GDM1 (cell line): ENCODE data around the gene FURIN.
"Not testable (repeated sequence)": the region's sequence is repeated elsewhere in the genome, so short reads cannot be mapped to it uniquely, and the experiment has no call there.

Experiments
- DNase-seq: peaks from one replicate; lab custom pipeline; 2025; lab: John Stamatoyannopoulos, UW

Gene FURIN

GRCh38 chr15:90915216-90915807 lies 46.9 kb downstream of the FURIN start:
- DNase-seq, result no peak

- DNase-seq, result peak; percentile 82
These were observed 47.5 kb downstream of the FURIN start for GRCh38 chr15:90915808-90916440.

GRCh38 chr15:90916461-90916860 lies 48.1 kb downstream of the FURIN start:
- no peak for DNase-seq

- DNase-seq, result no peak
These were observed 49.2 kb downstream of the FURIN start for GRCh38 chr15:90917569-90917968.

GRCh38 chr15:90918034-90918788 lies 49.8 kb downstream of the FURIN start:
- DNase-seq, result no peak

GRCh38 chr15:90918835-90919234 lies 50.4 kb downstream of the FURIN start:
- no peak for DNase-seq

DNA sequence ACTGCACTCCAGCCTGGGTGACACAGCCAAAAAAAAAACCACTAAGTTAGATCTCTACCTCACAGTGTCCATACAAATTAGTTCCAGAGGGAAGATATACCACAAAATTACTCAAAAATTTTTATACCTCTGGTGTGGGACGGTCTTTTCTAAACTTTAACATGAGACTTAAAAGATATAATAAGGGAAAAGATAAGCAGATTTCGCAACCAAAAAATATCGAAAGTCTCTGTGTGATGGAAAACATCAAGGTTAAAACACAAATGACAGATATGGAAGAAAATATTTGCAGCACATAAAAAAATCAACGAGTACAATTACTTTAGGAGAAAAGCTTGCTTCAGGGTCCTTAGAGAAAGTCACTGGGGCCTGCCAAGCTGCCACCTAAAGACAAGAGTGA lies 53.5 kb downstream of the FURIN start:
- DNase-seq, result no peak

DNA sequence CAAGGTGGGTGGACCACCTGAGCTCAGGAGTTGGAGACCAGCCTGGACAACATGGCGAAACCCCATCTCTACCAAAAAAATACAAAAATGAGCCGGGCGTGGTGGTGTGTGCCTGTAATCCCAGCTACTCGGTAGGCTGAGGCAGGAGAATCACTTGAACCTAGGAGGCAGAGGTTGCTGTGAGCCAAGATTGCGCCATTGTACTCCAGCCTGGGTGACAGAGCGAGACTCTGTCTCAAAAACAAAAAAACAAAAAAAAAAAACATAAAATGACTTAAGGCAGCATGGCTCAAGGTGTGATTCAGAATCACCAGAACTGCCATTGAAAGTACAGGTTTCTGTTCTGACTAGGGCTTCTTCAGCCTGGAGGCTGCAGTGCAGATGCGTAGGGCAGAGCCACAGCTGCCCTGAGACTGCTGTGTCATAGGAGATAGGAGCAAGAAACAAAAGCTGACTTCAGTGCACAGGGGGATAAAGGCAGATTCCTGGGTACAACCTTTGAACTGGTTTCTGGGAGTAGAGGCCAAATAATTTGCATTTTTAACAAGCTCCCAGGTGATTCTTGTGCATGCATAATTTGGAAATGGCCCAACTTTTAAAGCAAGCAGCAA lies 54.4 kb downstream of the FURIN start:
- DNase-seq, result not testable (repeated sequence)

DNA sequence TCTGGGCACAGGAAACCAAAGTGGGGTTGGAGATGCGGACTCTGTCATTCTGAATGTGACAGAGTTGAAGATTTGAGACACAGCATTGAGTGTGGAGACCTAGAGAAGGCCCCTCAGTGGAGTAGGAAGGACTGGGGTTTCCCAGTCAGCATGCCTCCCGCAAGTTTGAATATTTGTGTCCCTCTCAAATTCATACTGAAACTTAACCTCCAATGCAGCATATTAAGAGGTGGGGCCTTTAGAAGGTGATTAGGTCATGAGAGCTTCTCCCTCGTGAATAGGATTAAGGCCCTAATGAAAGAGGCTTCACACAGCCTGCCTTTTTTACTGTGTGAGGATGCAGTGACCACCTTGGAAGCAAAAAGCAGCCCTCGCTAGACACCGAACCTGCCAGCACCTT lies 56.0 kb downstream of the FURIN start:
- no peak for DNase-seq

DNA sequence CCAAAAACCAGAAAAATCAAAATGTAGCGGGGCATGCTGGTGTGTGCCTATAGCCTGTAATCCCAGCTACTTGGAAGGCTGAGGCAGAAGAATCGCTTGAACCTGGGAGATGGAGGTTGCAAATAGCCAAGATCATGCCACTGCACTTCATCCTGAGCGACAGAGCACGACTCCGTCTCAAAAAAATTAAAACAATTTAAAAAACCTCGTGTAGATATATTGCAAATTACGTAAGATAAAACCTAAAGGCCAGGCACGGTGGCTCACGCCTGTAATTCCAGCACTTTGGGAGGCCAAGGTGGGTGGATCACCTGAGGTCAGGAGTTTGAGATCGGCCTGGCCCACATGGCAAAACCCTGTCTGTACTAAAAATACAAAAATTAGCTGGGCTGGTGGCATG lies 58.4 kb downstream of the FURIN start:
- DNase-seq, result not testable (repeated sequence)

DNA sequence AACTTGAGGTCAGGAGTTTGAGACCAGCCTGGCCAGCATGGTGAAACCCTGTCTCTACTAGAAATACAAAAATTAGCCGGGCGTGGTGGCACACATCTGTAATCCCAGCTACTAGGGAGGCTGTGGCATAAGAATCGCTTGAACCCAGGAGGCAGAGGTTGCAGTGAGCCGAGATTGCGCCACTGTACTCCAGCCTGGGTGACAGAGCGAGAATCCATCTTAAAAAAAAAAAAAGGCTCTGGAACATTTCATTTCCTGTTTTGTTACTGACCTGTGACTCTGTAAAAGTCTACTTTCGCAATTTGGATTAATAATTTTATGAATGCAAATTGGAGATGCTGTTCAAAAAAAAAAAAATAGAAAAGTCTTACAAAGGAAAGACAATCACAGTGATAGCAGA lies 59.7 kb downstream of the FURIN start:
- not testable (repeated sequence) for DNase-seq

DNA sequence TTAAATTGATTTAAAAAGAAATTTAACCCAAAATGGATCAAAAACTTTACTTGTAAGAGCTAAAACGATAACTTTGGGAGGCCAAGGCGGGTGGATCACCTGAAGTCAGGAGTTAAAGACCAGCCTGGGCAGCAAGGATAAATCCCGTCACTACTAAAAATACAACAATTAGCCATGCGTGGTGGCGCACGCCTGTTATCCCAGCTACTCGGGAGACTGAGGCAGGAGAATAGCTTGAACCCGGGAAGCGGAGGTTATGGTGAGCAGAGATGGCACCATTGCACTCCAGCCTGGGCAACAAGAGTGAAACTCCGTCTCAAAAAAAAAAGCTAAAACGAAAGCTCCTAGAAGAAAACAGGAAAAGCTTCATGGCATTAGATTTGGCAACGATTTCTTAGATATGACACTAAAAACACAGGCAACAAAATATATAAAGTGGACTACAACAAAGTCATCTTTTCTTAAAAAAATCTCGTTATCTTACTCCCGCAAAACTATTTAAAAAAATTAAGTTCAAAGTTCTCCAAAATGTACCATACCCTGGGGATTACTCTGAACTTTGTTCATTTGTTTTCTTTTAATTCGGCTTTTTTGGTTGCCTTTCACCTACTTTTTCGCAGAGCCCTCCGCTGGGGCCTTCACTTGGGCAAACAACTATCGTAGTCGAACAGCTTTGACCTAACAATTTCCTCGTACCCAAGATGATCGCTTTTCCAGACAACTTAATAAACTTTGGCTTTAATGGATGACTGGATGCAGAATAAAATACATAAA lies 61.0 kb downstream of the FURIN start:
- no peak for DNase-seq

- DNase-seq, result no peak
These were observed 62.6 kb downstream of the FURIN start for GRCh38 chr15:90930861-90931574.

GRCh38 chr15:90931575-90931827 lies 63.1 kb downstream of the FURIN start:
- no peak for DNase-seq

GRCh38 chr15:90931828-90932659 lies 63.7 kb downstream of the FURIN start, which contains the start of gene HDDC3:
TSS of gene HDDC3 (minus strand) at chr15:90932549. CDS start at chr15:90932540, 9 bp downstream.
- DNase-seq, result peak; percentile 79

DNA sequence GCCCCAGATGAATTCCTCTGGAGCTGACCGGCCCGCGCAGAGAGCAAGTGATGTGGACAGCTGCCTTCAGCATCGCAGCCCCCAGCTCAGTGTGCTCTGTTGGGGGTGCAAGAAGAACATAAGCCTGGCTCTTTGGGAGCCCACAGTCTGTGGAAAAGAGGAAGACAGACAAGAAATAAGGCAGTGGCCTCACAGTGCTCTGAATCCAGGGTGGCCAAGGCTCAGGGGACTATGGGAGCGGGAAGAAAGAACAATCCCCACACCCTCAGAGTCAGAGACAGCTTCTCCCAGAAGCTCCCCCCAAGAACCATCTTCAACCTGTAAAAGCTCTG lies 64.2 kb downstream of the FURIN start:
- no peak for DNase-seq
